Activated naive CD4-positive, alpha-beta T cell treated with Interleukin-2 at 50 U/mL for 16 hours (primary cell): ENCODE data around the gene USP3.
"Not testable (repeated sequence)": the region's sequence is repeated elsewhere in the genome, so short reads cannot be mapped to it uniquely, and the experiment has no call there.

ENCODE experiments used
- DNase-seq: peaks from one replicate; pipeline ENCODE4 v3.0.0-alpha.2; 2020

USP3 gene

GRCh38 chr15:63476229-63476632, 28.2 kb upstream of the USP3 start:
- no peak for DNase-seq

GRCh38 chr15:63478243-63478642, 26.1 kb upstream of the USP3 start:
- DNase-seq: no peak

DNA sequence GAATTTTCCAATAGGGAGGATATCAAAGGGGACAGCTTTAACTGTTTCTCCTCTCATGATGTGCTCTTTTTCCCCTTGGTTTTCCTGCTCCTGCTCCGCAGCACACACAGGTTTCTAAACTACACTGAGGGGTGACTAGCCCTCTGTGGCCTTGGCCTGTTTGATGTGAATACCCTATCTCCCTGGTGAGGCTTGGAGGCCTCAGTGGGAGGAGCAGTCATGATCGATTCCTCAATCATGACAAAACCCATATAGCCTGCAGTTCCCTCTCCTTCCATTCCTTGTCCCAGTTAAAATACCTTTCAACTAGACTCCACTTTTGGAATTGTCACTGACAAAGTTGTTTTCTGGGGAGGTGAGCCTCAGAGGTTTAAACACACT, 24.0 kb upstream of the USP3 start:
- DNase-seq: no peak

DNA sequence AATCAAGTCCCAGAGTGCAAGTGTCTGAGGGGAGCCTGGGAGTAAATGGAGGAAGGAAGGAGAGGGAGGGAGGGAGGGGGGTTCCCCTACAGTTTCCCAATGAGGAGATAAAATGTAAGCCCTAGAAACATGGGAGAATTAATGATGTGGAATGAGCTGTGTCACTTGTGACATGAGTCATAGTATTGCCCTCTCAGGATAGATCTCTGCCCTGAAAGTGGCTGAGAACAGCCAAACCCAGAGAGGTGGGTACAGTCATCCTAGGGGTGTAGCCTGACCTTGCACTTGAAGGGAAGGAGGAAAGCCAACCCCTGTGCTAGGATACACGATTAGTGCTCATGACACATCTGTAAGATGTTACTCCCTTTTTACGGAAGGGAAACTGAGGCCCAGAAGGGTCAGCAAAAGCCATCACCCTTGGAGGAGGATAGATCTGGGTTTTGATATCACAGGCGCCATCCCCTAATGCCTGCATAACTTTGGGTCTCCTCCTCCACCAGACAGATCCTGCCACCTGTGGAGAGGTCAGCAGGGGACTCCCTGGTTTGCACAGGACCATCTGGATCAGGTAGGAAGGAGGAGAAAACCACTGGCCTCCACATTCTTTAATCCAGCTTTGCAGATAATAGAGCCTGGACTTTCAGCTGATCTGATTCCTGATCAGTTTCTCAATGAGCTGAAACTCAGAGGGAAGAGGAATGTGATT, 23.1 kb upstream of the USP3 start:
- peak; percentile 46 for DNase-seq

DNA sequence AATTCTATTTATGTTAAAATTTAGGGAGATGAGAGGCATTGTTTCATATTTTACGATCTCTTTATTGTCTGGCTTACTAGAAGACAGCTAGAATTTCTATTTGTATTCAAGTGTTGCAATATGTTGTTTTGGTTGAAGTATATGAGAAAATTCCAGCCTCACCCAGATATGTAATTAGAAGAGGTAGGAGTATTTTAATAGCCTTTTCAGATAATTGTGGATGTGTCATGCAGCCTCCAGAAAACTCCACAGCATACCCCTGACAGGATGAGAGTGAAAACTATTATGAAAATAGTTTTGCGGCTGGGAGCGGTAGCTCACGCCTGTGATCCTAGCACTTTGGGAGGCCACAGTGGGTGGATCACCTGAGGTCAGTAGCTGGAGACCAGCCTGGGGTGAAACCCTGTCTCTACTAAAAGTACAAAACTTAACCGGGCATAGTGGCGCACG, 21.5 kb upstream of the USP3 start:
- no peak for DNase-seq

- no peak for DNase-seq
These were observed 20.6 kb upstream of the USP3 start for GRCh38 chr15:63483521-63484371.

- DNase-seq: no peak
These were observed 19.8 kb upstream of the USP3 start for GRCh38 chr15:63484433-63485186.

DNA sequence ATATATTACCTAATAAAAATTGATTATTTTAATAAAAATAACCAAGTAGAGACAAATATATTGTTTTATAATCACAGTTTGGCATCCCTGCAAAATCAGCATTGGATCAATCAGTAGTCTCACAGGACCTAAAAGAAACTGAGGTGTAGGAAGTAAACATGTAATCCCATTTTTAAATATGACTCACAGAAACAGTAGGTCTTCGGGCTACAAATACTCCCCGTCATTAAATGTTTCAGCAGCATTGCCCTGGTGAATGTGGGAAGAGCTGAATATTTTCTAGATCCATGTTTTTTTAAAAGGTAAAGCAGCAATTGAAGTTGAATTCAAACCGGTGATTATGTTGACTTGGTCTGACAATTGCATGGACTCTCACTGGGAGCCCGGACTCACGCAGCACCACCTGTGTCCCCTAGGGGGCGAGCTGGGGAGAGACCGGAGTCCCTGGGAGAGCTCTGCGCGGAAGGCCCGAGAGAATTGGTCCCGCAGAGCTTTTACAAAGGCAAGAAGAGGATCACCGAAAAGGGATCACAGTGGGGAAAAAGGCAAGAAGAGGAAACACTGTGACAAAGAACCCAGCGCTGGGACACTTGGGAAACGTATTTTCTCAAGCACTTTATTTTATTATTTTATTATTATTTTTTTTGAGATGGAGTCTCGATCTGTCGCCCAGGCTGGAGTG, 17.2 kb upstream of the USP3 start:
- peak; percentile 91 for DNase-seq

DNA sequence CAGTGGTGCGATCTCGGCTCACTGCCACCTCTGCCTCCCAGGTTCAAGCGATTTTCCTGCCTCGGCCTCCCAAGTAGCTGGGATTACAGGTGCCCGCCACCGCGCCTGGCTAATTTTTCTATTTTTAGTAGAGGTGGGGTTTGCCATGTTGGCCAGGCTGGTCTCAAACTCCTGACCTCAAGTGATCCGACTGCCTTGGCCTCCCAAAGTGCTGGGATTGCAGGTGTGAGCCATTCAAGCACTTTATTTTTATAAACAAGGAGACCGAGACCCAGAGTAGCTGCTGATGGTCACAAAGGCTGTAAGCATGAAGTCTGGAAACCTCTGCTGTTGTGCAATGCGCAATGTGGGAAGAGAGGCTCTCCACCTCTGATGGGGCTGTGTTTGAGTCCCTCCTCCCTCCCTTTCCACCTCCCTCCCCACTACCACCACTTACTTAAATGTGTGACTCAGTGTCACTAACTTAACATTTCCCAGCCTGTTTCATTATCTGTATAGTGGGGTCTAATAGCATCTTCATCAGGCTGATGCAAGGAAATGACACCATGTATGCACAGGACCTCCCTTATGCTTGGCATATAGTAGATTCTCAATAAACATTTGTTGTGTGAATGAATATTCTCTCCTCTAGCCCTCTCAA, 16.5 kb upstream of the USP3 start:
- DNase-seq: not testable (repeated sequence)

GRCh38 chr15:63488398-63488960, 15.9 kb upstream of the USP3 start:
- no peak for DNase-seq

GRCh38 chr15:63489352-63489751, 15.0 kb upstream of the USP3 start:
- no peak for DNase-seq

GRCh38 chr15:63490345-63491034, 13.9 kb upstream of the USP3 start:
- DNase-seq: no peak

GRCh38 chr15:63491116-63491827, 13.1 kb upstream of the USP3 start:
- no peak for DNase-seq

DNA sequence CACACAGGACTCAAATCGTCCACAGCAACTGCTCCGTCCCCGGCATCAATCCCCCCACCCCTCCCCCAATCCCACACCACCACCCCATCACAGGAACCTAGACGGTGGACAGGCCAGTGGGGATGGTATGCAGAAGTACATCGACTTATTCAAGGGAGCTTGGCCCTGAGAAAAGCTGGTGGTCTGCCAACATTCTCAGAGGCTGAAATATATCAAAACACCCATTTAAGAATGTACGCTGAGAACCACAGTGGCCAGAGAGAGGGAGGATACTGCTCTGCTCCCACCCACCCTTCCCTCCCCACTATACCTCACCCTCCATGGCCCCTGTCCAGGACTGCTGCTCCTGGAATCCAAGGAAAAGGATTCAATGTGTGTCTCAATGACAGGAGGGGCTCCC, 12.4 kb upstream of the USP3 start:
- DNase-seq: no peak

DNA sequence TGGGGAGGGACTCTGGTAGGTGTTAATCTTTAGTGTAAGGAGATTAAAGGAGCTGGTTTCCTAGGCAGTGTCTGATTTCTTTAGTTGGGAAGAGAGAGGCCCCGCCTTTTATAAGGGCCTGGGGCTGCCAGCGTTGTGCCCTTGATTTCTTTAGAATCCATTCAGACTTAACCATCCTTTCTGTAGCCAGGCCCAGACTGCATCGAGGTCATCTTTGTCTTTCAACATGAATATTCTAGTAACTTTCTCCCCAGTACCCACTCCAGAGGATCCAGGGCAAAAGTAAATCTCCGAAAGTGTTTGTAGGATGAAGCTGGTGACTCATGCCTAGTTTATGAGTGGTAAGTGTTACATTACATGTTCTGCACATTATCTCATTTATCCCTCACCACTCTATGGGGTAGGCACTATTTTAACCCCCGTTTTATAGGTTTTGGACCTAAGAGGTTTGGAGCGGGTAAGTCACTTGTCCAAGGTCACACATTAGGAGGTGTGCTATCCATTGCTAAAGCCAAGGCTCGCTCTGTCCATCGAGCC, 11.8 kb upstream of the USP3 start:
- no peak for DNase-seq

GRCh38 chr15:63493436-63493835, 11.0 kb upstream of the USP3 start:
- DNase-seq: no peak

GRCh38 chr15:63494408-63494807, 10.0 kb upstream of the USP3 start:
- peak; percentile 42 for DNase-seq

- no peak for DNase-seq
These were observed 9.1 kb upstream of the USP3 start for GRCh38 chr15:63495343-63495742.

DNA sequence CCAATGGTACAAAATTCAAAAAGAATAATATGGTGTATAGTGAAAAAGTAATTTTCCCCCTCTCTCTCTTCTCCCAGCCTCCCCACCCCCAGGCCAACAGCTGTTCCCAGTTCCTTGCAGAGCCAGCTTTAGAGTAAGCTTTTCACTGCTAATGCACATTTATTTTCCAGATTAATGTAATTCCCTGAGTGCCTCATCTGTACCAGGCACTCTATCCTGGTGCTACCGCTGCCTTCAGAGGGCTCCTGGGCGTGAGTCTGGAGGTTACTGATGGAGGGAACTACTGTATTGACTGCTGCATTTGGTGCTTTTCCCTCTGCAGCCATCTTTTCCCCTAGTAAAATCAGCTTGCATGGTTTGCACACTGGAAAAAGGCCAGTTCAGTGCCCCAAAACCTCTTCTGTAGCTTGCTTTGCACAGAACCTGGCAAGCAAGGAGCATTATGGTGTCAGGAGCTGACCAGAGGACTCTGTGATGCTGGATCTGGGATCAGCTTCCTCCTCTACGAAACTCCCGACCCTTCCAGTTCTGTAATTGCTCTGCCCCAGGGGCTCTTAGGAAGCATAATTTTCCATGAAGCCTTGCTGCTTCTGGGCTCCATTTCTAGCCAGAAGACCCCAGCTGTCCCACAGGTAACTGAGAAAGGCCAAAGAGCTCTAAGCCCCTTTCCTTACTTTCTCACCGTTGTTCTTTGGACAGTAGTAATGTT, 8.5 kb upstream of the USP3 start:
- no peak for DNase-seq
